ENCODE results near the gene GNAZ. TPM values are rescaled to one million over a fixed set of nuclear protein-coding genes. Genes with fewer than 3 reads are reported as not detected.

The GNAZ gene
- total RNA-seq, 1 experiment from 2014 or later = 0.48 TPM

- Mint-ChIP-seq H3K27me3 (ENCODE audit: insufficient read depth, unreplicated experiment) (peaks cover 3% of the 10 kb centered on the region), H3K9me3 (ENCODE audit: unreplicated experiment) (peaks cover 23% of the 10 kb centered on the region), H3K4me1 (ENCODE audit: low read depth, unreplicated experiment) (no peaks in the 10 kb centered on the region), H3K27ac (ENCODE audit: unreplicated experiment) (no peak overlapping the region), H3K36me3 (ENCODE audit: insufficient read depth, unreplicated experiment) (no peaks in the 10 kb centered on the region), H3K4me3 (ENCODE audit: unreplicated experiment) (no peak overlapping the region)
- DNase-seq = no peak
- ChIA-PET POLR2A (no interaction called here), CTCF (interaction anchor here (0.6 kb wide), 1 partner anchor 118 kb away, joined by 7 read pairs; no protein-coding TSS in a partner anchor)
- Histone ChIP-seq H3K27me3 (replicated peaks; ENCODE audit: control insufficient read depth, insufficient read depth, low read length) (no peaks in the 10 kb centered on the region), H3K9me3 (peaks cover 11% of the 10 kb centered on the region), H3K4me3 (ENCODE audit: low read depth, low read length) (no peak overlapping the region), H3K4me1 (no peaks in the 10 kb centered on the region), H3K36me3 (ENCODE audit: control insufficient read depth, insufficient read depth, low read length) (no peaks in the 10 kb centered on the region)
- no peak for TF ChIP-seq CTCF (IDR thresholded peaks at IDR 0.05; ENCODE audit: insufficient read depth in 1 of 2, low read depth in 1 of 2, low read length in 1 of 2, severe bottlenecking in 1 of 2, unreplicated experiment in 1 of 2)
- intact Hi-C loops (cut with micrococcal nuclease; ENCODE audit: unreplicated experiment) = no loop called here
- no TSS peak for BruUV-seq (replicated peaks)
Measured at GRCh38 chr22:23057331-23057730, 13.0 kb upstream of the GNAZ start.

DNA sequence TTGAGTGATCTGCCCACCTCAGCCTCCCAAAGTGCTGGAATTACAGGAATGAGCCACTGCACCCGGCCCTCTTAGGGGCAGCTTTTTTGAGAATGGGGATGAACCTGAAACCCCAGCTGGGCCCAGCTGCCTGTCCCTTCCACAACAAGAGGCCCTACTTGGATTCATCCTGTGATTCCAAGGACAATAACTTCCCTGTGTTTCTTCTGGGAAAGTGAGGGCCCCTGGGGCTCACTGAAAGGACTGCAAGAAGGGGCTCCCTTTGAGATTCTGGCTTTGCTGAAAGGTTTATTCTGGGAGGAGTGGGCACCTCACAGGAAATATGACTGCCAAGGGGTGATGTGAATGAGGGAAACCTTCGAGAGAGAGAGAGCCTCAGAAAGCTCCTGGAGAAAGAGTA is 12.3 kb upstream of the GNAZ start:
- no peak overlapping the region for H3K27ac Mint-ChIP-seq (ENCODE audit: unreplicated experiment)
- H3K9me3 Mint-ChIP-seq (ENCODE audit: unreplicated experiment) = peaks cover 23% of the 10 kb centered on the region
- ChIA-PET CTCF (interaction anchor here (0.6 kb wide), 1 partner anchor 117 kb away, joined by 7 read pairs; no protein-coding TSS in a partner anchor), POLR2A (no interaction called here)
- H3K36me3 Mint-ChIP-seq (ENCODE audit: insufficient read depth, unreplicated experiment) = no peaks in the 10 kb centered on the region
- peaks cover 11% of the 10 kb centered on the region for H3K9me3 ChIP-seq
- DNase-seq = no peak
- TF ChIP-seq CTCF (IDR thresholded peaks at IDR 0.05; ENCODE audit: insufficient read depth in 1 of 2, low read depth in 1 of 2, low read length in 1 of 2, severe bottlenecking in 1 of 2, unreplicated experiment in 1 of 2) = no peak
- intact Hi-C loops (cut with micrococcal nuclease; ENCODE audit: unreplicated experiment) = no loop called here
- BruUV-seq (replicated peaks) = no TSS peak
- no peaks in the 10 kb centered on the region for H3K36me3 ChIP-seq (ENCODE audit: control insufficient read depth, insufficient read depth, low read length)
- H3K27me3 ChIP-seq (replicated peaks; ENCODE audit: control insufficient read depth, insufficient read depth, low read length) = no peaks in the 10 kb centered on the region
- H3K4me1 Mint-ChIP-seq (ENCODE audit: low read depth, unreplicated experiment) = no peaks in the 10 kb centered on the region
- H3K4me3 ChIP-seq (ENCODE audit: low read depth, low read length) = no peak overlapping the region
- no peaks in the 10 kb centered on the region for H3K4me1 ChIP-seq
- no peak overlapping the region for H3K4me3 Mint-ChIP-seq (ENCODE audit: unreplicated experiment)
- H3K27me3 Mint-ChIP-seq (ENCODE audit: insufficient read depth, unreplicated experiment) = peaks cover 3% of the 10 kb centered on the region

GRCh38 chr22:23058481-23059283 is 11.6 kb upstream of the GNAZ start:
- BruUV-seq (replicated peaks) = no TSS peak

More at GRCh38 chr22:23058481-23059283, 11.6 kb upstream of the GNAZ start:
- intact Hi-C loops (cut with micrococcal nuclease; ENCODE audit: unreplicated experiment) = no loop called here
- no peaks in the 10 kb centered on the region for H3K4me1 ChIP-seq
- Mint-ChIP-seq H3K4me3 (ENCODE audit: unreplicated experiment) (no peak overlapping the region), H3K4me1 (ENCODE audit: low read depth, unreplicated experiment) (no peaks in the 10 kb centered on the region), H3K27me3 (ENCODE audit: insufficient read depth, unreplicated experiment) (peaks cover 3% of the 10 kb centered on the region), H3K36me3 (ENCODE audit: insufficient read depth, unreplicated experiment) (no peaks in the 10 kb centered on the region), H3K27ac (ENCODE audit: unreplicated experiment) (no peak overlapping the region), H3K9me3 (ENCODE audit: unreplicated experiment) (peaks cover 23% of the 10 kb centered on the region)
- no peak for DNase-seq
- POLR2A ChIA-PET = interaction anchor here (0.6 kb wide), 1 partner anchor 20 kb away, joined by 3 read pairs; no protein-coding TSS in a partner anchor
- H3K36me3 ChIP-seq (ENCODE audit: control insufficient read depth, insufficient read depth, low read length) = no peaks in the 10 kb centered on the region
- peaks cover 11% of the 10 kb centered on the region for H3K9me3 ChIP-seq
- CTCF ChIA-PET = no interaction called here
- H3K4me3 ChIP-seq (ENCODE audit: low read depth, low read length) = no peak overlapping the region
- TF ChIP-seq CTCF (IDR thresholded peaks at IDR 0.05; ENCODE audit: insufficient read depth in 1 of 2, low read depth in 1 of 2, low read length in 1 of 2, severe bottlenecking in 1 of 2, unreplicated experiment in 1 of 2) = no peak
- no peaks in the 10 kb centered on the region for H3K27me3 ChIP-seq (replicated peaks; ENCODE audit: control insufficient read depth, insufficient read depth, low read length)
